Fibroblast of lung (primary cell): Measurements from ENCODE around the gene TAP1. TPM values are rescaled to one million over a fixed set of nuclear protein-coding genes. Genes with fewer than 3 reads are reported as not detected.

ENCODE experiments used
- DNase-seq, 2 donors: peaks; one replicate each; pipeline versions ENCODE4 v3.0.0 to v3.0.0-alpha.2; 2010; ENCODE audit warnings: low read depth in 2 of 2
- H2AFZ ChIP-seq: 2 replicates; pipeline ENCODE4 v1.5.1; 2012; ENCODE audit warnings: low read length, control low read depth, inconsistent platforms
- H3K27ac ChIP-seq: 2 replicates; pipeline ENCODE4 v1.5.1; 2011; ENCODE audit warnings: low read length, control low read depth; ENCODE audit not compliant: insufficient read depth
- H3K27me3 ChIP-seq: 2 replicates; pipeline ENCODE4 v1.5.1; 2011; ENCODE audit warnings: mild to moderate bottlenecking, low read length; ENCODE audit not compliant: control insufficient read depth, insufficient read depth
- H3K36me3 ChIP-seq: 2 replicates; pipeline ENCODE4 v1.5.1; 2011; ENCODE audit warnings: low read length; ENCODE audit not compliant: control insufficient read depth, insufficient read depth
- H3K4me1 ChIP-seq: 2 replicates; pipeline ENCODE4 v1.5.1; 2011; ENCODE audit warnings: low read length; ENCODE audit not compliant: control insufficient read depth, insufficient read depth; ENCODE audit errors: extremely low read depth
- H3K4me2 ChIP-seq: 2 replicates; pipeline ENCODE4 v1.5.1; 2011; ENCODE audit warnings: low read length, control low read depth; ENCODE audit not compliant: insufficient read depth; ENCODE audit errors: extremely low read depth
- H3K4me3 ChIP-seq, 4 experiments: fragments of 200-600 bp in 1 of 4; sonication (generic) in 1 of 4; replicated peaks in 1 of 4; 2 replicates each; pipeline ENCODE4 v1.5.1; 2011 to 2016; ENCODE audit warnings: low read length in 4 of 4, low read depth in 3 of 4, mild to moderate bottlenecking in 3 of 4, control low read depth in 2 of 4, inconsistent platforms in 1 of 4, mixed read lengths in 1 of 4; ENCODE audit not compliant: insufficient read depth in 1 of 4; ENCODE audit errors: control extremely low read depth in 1 of 4
- H3K79me2 ChIP-seq: 2 replicates; pipeline ENCODE4 v1.5.1; 2012; ENCODE audit warnings: mild to moderate bottlenecking, low read length, inconsistent platforms; ENCODE audit not compliant: control insufficient read depth, insufficient read depth
- H3K9ac ChIP-seq: 2 replicates; pipeline ENCODE4 v1.5.1; 2011; ENCODE audit warnings: mild to moderate bottlenecking, low read length, control low read depth; ENCODE audit not compliant: insufficient read depth
- H3K9me3 ChIP-seq: 2 replicates; pipeline ENCODE4 v1.5.1; 2012; ENCODE audit warnings: low read depth, low read length; ENCODE audit not compliant: control insufficient read depth, insufficient read depth
- H4K20me1 ChIP-seq: 2 replicates; pipeline ENCODE4 v1.5.1; 2011; ENCODE audit warnings: low read length; ENCODE audit not compliant: control insufficient read depth, insufficient read depth; ENCODE audit errors: extremely low read depth
- EZH2 ChIP-seq: IDR thresholded peaks from 2 replicates; pipeline ENCODE4 v1.5.1; 2012; ENCODE audit warnings: low read length, control low read depth, mild to moderate bottlenecking; ENCODE audit errors: missing control alignments
- polyA plus RNA-seq, 2 donors: library from polyadenylated mRNA; depleted of rRNA in 1 of 2; stranded (reverse) in 1 of 2; unstranded in 1 of 2; fragments of >200 nt; gene quantifications; 2 replicates each; pipeline ENCODE4 v1.2.1, GENCODE V29; 2011 to 2012; ENCODE audit warnings: missing spikeins in 1 of 2
- total RNA-seq: library from RNA; depleted of rRNA; stranded (reverse); fragments of >200 nt; gene quantifications from 2 replicates; pipeline ENCODE4 v1.2.1, GENCODE V29; 2014
- TF ChIP-seq, protein P1 (sequence below), 2 donors: IDR thresholded peaks in 1 of 2; conservative IDR thresholded peaks in 1 of 2; 1 replicate in 1 of 2; 2 replicates in 1 of 2; pipeline ENCODE4 v1.5.1; 2011 to 2012; ENCODE audit warnings: low read length in 2 of 2, control low read depth in 1 of 2, inconsistent platforms in 1 of 2, low read depth in 1 of 2, mild to moderate bottlenecking in 1 of 2

TAP1 gene
- total and polyA plus RNA-seq, 2 donors (not counting 1 experiment from before 2014, with no cell fraction given): 31.4 to 107 TPM

DNA sequence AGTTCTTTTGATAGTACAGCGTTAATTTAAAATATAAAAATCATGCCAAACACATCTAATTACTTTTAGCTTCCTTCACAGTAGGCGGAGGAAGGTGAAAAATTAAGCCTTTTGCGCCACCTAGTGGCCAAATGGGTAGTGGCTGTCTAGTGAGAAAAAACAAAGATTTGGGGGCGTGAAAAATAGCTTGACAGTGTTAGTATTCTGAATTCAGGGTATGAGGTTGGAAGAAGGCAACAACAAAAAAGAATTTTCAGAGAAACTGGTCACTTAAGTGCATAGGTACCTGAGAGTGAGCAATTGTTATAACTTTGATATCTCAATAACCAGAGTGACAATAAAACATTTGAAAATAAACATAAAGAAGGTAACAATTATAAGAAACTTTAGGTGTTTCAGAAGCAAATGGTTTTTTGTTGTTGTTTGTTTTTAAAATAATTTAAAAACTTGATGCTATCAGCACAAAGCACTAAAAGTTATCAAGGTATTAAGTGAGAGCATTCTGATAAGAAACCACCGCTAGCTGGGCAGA lies 14.8 kb upstream of the TAP1 start:
- Histone ChIP-seq H4K20me1 (no peaks in the 10 kb centered on the region), H2AFZ (no peak overlapping the region), H3K4me3 (no peak overlapping the region), H3K27me3 (peaks cover 8% of the 10 kb centered on the region), H3K4me1 (no peaks in the 10 kb centered on the region), H3K9ac (no peak overlapping the region), H3K9me3 (no peaks in the 10 kb centered on the region), H3K4me2 (no peak overlapping the region), H3K79me2 (no peaks in the 10 kb centered on the region), H3K27ac (no peak overlapping the region), H3K36me3 (no peaks in the 10 kb centered on the region)
- no peak for TF ChIP-seq EZH2
- TF ChIP-seq, protein P1, sequence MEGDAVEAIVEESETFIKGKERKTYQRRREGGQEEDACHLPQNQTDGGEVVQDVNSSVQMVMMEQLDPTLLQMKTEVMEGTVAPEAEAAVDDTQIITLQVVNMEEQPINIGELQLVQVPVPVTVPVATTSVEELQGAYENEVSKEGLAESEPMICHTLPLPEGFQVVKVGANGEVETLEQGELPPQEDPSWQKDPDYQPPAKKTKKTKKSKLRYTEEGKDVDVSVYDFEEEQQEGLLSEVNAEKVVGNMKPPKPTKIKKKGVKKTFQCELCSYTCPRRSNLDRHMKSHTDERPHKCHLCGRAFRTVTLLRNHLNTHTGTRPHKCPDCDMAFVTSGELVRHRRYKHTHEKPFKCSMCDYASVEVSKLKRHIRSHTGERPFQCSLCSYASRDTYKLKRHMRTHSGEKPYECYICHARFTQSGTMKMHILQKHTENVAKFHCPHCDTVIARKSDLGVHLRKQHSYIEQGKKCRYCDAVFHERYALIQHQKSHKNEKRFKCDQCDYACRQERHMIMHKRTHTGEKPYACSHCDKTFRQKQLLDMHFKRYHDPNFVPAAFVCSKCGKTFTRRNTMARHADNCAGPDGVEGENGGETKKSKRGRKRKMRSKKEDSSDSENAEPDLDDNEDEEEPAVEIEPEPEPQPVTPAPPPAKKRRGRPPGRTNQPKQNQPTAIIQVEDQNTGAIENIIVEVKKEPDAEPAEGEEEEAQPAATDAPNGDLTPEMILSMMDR (conservative IDR thresholded peaks at IDR 0.05 in 1 of 2, IDR thresholded peaks at IDR 0.05 in 1 of 2; ENCODE audit: low read depth in 1 of 2, low read length in 2 of 2): peak; percentile 86 to 92
- peak; percentile 53 to 77 for DNase-seq

DNA sequence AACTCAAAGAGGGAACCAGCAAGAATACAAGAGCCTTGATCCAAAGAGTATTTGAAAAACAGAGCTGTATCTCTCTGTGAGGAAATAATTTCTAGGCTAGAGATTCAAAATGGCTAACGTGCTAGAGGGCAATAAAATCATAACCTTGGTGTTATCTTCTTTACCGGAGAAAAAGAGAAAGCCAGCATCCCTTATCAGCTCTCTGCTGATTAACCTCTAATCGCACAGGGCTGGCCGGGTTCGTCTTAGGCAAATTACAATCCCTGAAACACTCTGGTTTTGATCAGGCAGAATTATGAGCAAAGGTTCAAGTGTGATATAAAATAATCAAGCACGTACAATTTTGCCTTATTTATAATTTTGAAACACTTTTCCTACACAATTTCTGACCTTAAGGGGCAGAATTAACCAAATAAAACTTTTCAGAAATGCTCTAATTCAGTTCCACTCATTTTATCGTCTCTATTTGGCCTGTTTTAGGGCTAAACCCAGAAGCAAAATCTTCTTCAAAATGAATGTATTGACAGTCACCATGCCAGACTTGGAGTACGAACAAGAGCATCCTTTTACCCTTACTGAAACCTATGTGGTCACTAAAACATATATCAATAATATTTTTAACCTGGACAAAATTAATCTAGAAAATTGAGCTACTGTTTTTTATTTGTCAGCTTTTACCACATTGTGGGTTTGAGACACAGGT lies 14.2 kb upstream of the TAP1 start:
- no peaks in the 10 kb centered on the region for H3K36me3 ChIP-seq
- TF ChIP-seq, protein P1 (conservative IDR thresholded peaks at IDR 0.05 in 1 of 2, IDR thresholded peaks at IDR 0.05 in 1 of 2; ENCODE audit: low read depth in 1 of 2, low read length in 2 of 2): no peak
- no peak for TF ChIP-seq EZH2
- no peak overlapping the region for H3K4me2 ChIP-seq
- H4K20me1 ChIP-seq: no peaks in the 10 kb centered on the region
- H3K4me3 ChIP-seq: no peak overlapping the region
- no peak overlapping the region for H3K27ac ChIP-seq
- DNase-seq: no peak
- no peak overlapping the region for H2AFZ ChIP-seq
- H3K9ac ChIP-seq: no peak overlapping the region
- no peaks in the 10 kb centered on the region for H3K4me1 ChIP-seq
- H3K9me3 ChIP-seq: no peaks in the 10 kb centered on the region
- H3K27me3 ChIP-seq: peaks cover 6% of the 10 kb centered on the region
- H3K79me2 ChIP-seq: no peaks in the 10 kb centered on the region

DNA sequence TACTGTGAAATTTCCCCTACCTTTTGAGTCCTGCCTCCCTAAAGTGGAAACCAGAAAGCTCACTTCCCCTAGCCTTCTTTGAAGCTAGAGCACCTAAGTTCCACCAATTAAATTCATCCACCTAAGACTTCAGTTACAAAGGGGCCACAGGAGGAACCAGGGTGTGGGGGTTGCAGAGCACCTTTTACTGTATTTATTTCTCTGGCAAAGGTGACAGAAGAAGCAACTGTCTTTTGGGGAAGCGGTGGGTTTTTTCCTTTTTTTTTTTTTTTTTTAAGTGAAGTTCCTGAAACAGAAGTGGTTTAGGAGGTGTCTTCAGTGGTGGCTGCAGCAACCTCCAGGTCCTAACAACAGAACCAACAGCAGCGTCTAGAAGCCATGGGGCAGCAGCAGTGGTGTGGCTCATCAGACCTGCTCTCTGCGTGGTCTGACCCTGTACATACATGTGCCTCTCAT lies 13.5 kb upstream of the TAP1 start:
- TF ChIP-seq, protein P1 (conservative IDR thresholded peaks at IDR 0.05 in 1 of 2, IDR thresholded peaks at IDR 0.05 in 1 of 2; ENCODE audit: low read depth in 1 of 2, low read length in 2 of 2): no peak
- no peak for TF ChIP-seq EZH2
- Histone ChIP-seq H3K4me1 (no peaks in the 10 kb centered on the region), H3K27ac (no peak overlapping the region), H3K4me3 (no peak overlapping the region), H3K27me3 (peaks cover 6% of the 10 kb centered on the region), H3K79me2 (no peaks in the 10 kb centered on the region), H3K4me2 (no peak overlapping the region), H2AFZ (no peak overlapping the region), H3K9me3 (no peaks in the 10 kb centered on the region), H3K9ac (no peak overlapping the region), H4K20me1 (no peaks in the 10 kb centered on the region), H3K36me3 (no peaks in the 10 kb centered on the region)
- no peak for DNase-seq
